Measurements from ENCODE around the gene ASPSCR1. TPM values are rescaled to one million over a fixed set of nuclear protein-coding genes. Genes with fewer than 3 reads are reported as not detected.
A peak's percentile ranks its signal among the peaks of the same experiment; 100 is the strongest.

The ASPSCR1 gene
- total and polyA plus RNA-seq, 2 of the 13 experiments (the other 11 are each of a cell fraction or from before 2014, with no cell fraction given), result 274 to 314 TPM

- TF ChIP-seq, protein P1, sequence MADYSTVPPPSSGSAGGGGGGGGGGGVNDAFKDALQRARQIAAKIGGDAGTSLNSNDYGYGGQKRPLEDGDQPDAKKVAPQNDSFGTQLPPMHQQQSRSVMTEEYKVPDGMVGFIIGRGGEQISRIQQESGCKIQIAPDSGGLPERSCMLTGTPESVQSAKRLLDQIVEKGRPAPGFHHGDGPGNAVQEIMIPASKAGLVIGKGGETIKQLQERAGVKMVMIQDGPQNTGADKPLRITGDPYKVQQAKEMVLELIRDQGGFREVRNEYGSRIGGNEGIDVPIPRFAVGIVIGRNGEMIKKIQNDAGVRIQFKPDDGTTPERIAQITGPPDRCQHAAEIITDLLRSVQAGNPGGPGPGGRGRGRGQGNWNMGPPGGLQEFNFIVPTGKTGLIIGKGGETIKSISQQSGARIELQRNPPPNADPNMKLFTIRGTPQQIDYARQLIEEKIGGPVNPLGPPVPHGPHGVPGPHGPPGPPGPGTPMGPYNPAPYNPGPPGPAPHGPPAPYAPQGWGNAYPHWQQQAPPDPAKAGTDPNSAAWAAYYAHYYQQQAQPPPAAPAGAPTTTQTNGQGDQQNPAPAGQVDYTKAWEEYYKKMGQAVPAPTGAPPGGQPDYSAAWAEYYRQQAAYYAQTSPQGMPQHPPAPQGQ (CRISPR knock-in tag; IDR thresholded peaks at IDR 0.05; ENCODE audit: borderline replicate concordance), result no peak
- TF ChIP-seq HNRNPL (IDR thresholded peaks at IDR 0.05; ENCODE audit: low read depth, low read length), result 0 out of 2 replicates have a peak, but pooled peaks have one; percentile 56
- peak; percentile 66 for TF ChIP-seq POLR2G (IDR thresholded peaks at IDR 0.05; ENCODE audit: low read depth, low read length)
- TF ChIP-seq ZNF225 (CRISPR knock-in tag; IDR thresholded peaks at IDR 0.05), result no peak
- TF ChIP-seq, protein P2, sequence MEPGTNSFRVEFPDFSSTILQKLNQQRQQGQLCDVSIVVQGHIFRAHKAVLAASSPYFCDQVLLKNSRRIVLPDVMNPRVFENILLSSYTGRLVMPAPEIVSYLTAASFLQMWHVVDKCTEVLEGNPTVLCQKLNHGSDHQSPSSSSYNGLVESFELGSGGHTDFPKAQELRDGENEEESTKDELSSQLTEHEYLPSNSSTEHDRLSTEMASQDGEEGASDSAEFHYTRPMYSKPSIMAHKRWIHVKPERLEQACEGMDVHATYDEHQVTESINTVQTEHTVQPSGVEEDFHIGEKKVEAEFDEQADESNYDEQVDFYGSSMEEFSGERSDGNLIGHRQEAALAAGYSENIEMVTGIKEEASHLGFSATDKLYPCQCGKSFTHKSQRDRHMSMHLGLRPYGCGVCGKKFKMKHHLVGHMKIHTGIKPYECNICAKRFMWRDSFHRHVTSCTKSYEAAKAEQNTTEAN (CRISPR knock-in tag; conservative IDR thresholded peaks at IDR 0.05), result no peak
- TF ChIP-seq MBNL3 (CRISPR knock-in tag; conservative IDR thresholded peaks at IDR 0.05), result no peak
- TF ChIP-seq BCLAF1 (IDR thresholded peaks at IDR 0.05), result no peak
- no peak; the same call in 1 of the 2 replicates for TF ChIP-seq ZC3H4 (CRISPR knock-in tag; IDR thresholded peaks at IDR 0.05; ENCODE audit: borderline replicate concordance)
- no peak for TF ChIP-seq ZNF607 (CRISPR knock-in tag; IDR thresholded peaks at IDR 0.05; ENCODE audit: borderline replicate concordance)
- TF ChIP-seq MAZ (IDR thresholded peaks at IDR 0.05; ENCODE audit: borderline replicate concordance, low read depth, low read length), result no peak
- TF ChIP-seq MAZ (CRISPR knock-in tag; IDR thresholded peaks at IDR 0.05; ENCODE audit: low read depth), result no peak
- TF ChIP-seq U2AF1 (optimal IDR thresholded peaks at IDR 0.05; ENCODE audit: low read depth, low read length), result no peak
- TF ChIP-seq ZNF430 (CRISPR knock-in tag; IDR thresholded peaks at IDR 0.05), result no peak
- no peak for TF ChIP-seq ZNF550 (CRISPR knock-in tag; IDR thresholded peaks at IDR 0.05; ENCODE audit: borderline replicate concordance)
- TF ChIP-seq MIXL1 (CRISPR knock-in tag; IDR thresholded peaks at IDR 0.05), result no peak
- TF ChIP-seq, protein P3, sequence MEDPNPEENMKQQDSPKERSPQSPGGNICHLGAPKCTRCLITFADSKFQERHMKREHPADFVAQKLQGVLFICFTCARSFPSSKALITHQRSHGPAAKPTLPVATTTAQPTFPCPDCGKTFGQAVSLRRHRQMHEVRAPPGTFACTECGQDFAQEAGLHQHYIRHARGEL (CRISPR knock-in tag; IDR thresholded peaks at IDR 0.05), result no peak
- no peak for TF ChIP-seq JARID2 (CRISPR knock-in tag; IDR thresholded peaks at IDR 0.05; ENCODE audit: insufficient replicate concordance)
- TF ChIP-seq TP53 (CRISPR knock-in tag; conservative IDR thresholded peaks at IDR 0.05), result no peak
- TF ChIP-seq CC2D1A (CRISPR knock-in tag; IDR thresholded peaks at IDR 0.05), result no peak
Measured at GRCh38 chr17:81948635-81949378, 28.6 kb upstream of the ASPSCR1 start (continued).
